Stimulated activated CD4-positive, alpha-beta T cell treated with anti-CD3 and anti-CD28 coated beads, Interleukin-15, amount 100 ng/mL, for 48 hours (primary cell): ENCODE results near the gene ADA.

Experiments used
- DNase-seq, 2 donors: peaks; one replicate each; pipeline ENCODE4 v3.0.0-alpha.2; 2020; ENCODE audit warnings: low read depth in 2 of 2

The ADA gene

GRCh38 chr20:44580581-44581268 is 70.8 kb downstream of the ADA start:
- DNase-seq: no peak

DNA sequence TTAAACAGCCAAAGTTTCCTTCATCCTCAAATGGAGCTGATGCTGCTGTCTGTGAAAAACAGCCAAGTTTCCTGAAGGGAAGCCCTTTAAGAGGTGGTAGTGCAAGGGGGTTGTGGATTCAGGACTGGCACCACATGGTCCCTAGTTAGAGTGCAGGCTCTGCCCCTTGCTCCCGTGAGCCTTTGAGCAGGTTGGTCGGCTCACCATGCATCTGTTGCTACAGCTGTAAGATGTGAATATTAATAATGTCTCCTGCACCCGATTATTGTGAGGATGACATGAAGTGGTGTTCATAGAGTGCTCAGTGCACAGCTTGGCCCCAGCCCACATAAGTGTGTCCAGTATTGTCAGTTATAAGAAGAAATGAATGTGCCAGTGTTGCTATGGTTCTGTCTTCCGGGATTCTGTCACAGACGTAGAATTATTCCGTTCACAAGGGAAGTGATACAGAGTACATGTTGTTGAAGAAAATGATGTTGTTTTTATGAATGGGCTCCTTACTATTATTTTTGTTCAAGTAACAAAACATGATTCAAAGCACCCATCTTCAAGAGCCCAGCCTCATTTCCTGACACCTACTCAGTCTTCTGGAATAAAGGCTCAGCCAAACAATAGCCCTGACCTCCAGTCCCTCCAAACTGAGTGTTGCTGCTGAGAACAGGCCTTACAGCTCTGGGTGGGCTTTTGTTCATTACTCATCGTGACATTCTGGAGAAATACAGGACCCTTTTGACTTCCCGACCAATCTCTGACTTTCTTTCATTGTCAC is 72.0 kb downstream of the ADA start:
- no peak for DNase-seq

DNA sequence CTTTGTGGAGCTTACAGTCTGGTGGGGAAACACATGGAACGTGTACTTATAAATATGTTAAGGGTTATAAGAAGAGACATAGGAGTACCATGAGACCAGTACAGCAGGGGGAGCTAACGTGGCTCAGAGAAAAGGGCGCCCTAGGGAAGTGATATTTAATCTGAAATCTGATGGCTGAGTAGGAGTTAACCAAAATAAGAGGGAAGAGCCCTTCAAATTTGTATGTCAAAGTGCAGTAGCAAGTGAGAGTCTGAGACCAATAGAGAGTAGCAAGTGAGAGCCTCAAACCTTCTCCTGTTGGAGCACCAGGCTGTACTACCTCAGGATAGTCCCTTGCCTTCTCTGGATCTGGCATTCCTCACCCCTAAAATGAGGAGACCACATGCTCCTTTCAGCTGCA is 75.2 kb downstream of the ADA start:
- DNase-seq: no peak

DNA sequence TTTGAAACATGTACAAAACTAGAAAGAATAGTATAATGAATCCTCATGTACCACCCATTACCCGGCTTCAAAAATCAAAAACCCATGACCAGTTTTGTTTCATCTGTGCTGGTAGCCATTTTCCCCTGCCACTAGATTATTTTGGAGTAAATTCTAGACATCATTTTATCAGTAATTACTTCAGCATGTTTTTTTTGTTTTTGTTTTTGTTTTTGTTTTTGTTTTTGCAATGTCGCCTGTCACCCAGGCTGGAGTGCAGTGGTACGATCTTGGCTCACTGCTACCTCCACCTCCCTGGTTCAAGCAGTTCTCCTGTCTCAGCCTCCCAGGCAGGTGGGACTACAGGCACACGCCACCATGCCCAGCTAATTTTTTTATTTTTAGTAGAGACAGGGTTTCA is 77.1 kb downstream of the ADA start:
- no peak for DNase-seq

DNA sequence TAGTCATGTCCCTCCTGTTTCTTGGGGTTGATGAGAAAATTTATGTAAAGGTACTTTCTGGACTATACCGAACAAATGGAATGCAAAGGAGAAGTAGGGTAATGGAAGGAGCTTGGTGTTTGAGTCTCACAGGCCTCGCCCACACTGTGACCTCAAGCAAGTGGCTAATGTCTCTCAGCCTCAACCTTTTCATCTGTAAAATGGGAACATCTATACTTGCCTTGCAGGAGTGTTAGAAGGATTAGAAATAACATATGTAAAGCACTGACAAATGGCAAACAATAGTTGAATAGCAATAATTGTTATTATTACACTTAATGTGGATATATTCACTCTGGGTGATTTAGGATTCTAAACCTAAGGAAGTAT is 78.0 kb downstream of the ADA start:
- no peak for DNase-seq

DNA sequence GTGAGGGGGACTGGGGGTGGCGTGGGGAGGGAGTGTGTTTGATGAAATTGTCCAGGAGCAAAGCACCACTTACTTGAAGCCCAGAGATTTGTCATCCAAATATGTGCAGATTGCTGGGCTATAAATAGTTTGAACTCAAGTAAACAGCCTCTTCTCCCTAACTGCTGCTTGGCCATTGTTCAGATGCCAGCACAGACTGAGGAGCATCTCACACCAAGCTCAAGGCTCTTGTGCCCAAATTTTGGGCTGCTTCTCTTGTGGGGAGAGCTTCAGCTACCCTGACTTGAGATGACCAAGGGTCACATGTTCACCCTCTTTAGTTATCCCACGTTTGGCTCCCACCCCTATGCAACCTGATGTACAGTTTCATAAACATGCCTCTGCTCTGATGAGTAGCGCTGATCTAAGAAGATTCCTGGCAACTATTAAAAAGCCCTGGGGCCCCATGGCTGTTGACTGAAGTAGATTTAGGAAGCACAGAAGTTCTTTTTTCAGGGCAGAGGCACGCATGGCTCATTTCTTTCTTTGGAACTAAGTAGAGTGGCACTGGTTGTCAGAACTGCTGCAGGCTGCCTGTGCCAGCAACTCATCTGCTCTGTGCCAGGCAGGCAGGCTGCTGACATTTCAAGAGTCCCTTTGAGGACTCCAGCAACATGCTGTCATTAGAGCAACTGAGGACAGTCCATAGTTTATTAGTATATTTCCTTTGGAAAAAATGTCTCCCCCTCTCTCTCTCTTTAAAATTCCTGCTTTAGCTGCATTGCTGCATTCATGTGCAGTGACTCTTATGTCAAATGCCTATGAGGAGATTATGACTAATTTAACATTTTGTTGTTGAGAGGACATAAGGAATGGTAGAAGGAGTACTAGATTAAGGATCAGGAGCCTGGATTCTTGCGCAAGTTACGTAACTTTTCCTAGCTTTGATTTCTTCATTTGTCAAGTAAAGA is 78.7 kb downstream of the ADA start:
- DNase-seq: no peak

- no peak for DNase-seq
Measured at GRCh38 chr20:44571362-44571988, 80.0 kb downstream of the ADA start.

- DNase-seq: no peak
Measured at GRCh38 chr20:44570367-44570766, 81.1 kb downstream of the ADA start.
